Measurements from ENCODE around the gene RTN1.

GRCh38 chr14:59900556-59900955 is 30.0 kb upstream of the RTN1 start:
- TF ChIP-seq CTCF (IDR thresholded peaks at IDR 0.05) (no peak), POLR2A (IDR thresholded peaks at IDR 0.05; ENCODE audit: low read depth) (no peak), POLR2AphosphoS5 (IDR thresholded peaks at IDR 0.05) (no peak), EP300 (IDR thresholded peaks at IDR 0.05) (no peak)
